Muscle layer of colon (tissue), 2 donors: Measurements from ENCODE around the gene SLC5A12.
"Not testable (repeated sequence)": the region's sequence is repeated elsewhere in the genome, so short reads cannot be mapped to it uniquely, and the experiment has no call there.

ENCODE experiments used
- H3K27ac ChIP-seq: one replicate; pipeline ENCODE4 v1.7.0; 2013; ENCODE audit warnings: low read depth, mild to moderate bottlenecking, low read length, moderate library complexity
- H3K27me3 ChIP-seq, 2 donors: one replicate each; pipeline ENCODE4 v1.7.0; 2013; ENCODE audit warnings: low read length in 2 of 2, mild to moderate bottlenecking in 2 of 2; ENCODE audit not compliant: insufficient read depth in 2 of 2, control insufficient read depth in 1 of 2
- H3K36me3 ChIP-seq: one replicate; pipeline ENCODE4 v1.7.0; 2013; ENCODE audit warnings: mild to moderate bottlenecking, low read length; ENCODE audit not compliant: insufficient read depth
- H3K4me1 ChIP-seq: one replicate; pipeline ENCODE4 v1.7.0; 2013; ENCODE audit warnings: mild to moderate bottlenecking, low read length; ENCODE audit not compliant: insufficient read depth
- H3K4me3 ChIP-seq, 2 donors: one replicate each; pipeline ENCODE4 v1.7.0; 2013; ENCODE audit warnings: low read length in 2 of 2, low read depth in 1 of 2, mild to moderate bottlenecking in 1 of 2, moderate library complexity in 1 of 2
- H3K9ac ChIP-seq: one replicate; pipeline ENCODE4 v1.7.0; 2013; ENCODE audit warnings: low read length
- H3K9me3 ChIP-seq: one replicate; pipeline ENCODE4 v1.7.0; 2013; ENCODE audit warnings: mild to moderate bottlenecking, low read length
- donor health status: abdominal sarcoma.
- donor health status: Adenocarcinoma of cecum.

SLC5A12 gene

DNA sequence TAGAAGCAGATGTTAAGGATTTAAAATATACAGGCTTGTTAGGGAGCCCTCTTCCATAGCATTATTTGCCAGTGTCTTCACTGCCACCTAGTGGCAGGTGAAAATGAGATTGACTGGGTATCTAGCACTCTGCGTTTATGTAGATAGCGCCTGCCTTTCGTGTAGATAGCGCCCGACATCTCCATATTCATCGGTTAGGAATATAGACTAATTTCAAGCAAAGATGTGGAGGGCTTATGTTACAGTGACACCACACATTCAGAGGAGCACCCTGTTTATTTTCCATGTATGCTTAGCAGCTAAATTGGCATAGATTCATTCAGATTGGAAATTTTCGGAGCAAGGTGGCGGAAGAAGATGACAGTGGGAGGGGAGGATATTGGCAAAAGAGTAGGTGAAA is 72.0 kb downstream of the SLC5A12 start:
- no peaks in the 10 kb centered on the region for H3K27me3 ChIP-seq
- no peak overlapping the region for H3K27ac ChIP-seq

DNA sequence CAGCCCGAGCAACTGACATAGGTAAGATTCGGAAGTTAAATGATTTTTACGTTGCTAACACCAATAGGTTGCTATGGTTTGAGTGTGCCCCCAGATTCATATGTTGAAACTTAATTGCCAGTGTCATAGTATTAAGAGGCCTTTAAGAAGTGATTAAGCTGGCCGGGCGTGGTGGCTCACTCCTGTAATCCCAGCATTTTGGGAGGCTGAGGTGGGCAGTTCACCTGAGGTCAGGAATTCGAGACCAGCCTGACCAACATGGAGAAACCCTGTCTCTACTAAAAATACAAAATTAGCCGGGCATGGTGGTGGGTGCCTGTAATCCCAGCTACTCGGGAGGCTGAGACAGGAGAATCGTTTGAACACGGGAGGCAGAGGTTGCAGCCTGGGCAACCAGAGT is 78.5 kb downstream of the SLC5A12 start:
- H3K36me3 ChIP-seq: not testable (repeated sequence)

More for the DNA sequence above, 72.0 kb downstream of the SLC5A12 start:
- no peaks in the 10 kb centered on the region for H3K9me3 ChIP-seq
- no peaks in the 10 kb centered on the region for H3K36me3 ChIP-seq
- no peak overlapping the region for H3K4me3 ChIP-seq
- peaks cover 4% of the 10 kb centered on the region for H3K4me1 ChIP-seq
- no peak overlapping the region for H3K9ac ChIP-seq

GRCh38 chr11:26632691-26633159 is 89.1 kb downstream of the SLC5A12 start:
- Histone ChIP-seq H3K9ac (no peak overlapping the region), H3K27ac (no peak overlapping the region), H3K4me3 (no peak overlapping the region), H3K9me3 (no peaks in the 10 kb centered on the region), H3K36me3 (no peaks in the 10 kb centered on the region), H3K27me3 (no peaks in the 10 kb centered on the region), H3K4me1 (no peaks in the 10 kb centered on the region)

More for the DNA sequence above, 78.5 kb downstream of the SLC5A12 start:
- not testable (repeated sequence) for H3K27me3 ChIP-seq, H3K27ac ChIP-seq, H3K4me3 ChIP-seq, H3K9me3 ChIP-seq, H3K9ac ChIP-seq, H3K4me1 ChIP-seq

DNA sequence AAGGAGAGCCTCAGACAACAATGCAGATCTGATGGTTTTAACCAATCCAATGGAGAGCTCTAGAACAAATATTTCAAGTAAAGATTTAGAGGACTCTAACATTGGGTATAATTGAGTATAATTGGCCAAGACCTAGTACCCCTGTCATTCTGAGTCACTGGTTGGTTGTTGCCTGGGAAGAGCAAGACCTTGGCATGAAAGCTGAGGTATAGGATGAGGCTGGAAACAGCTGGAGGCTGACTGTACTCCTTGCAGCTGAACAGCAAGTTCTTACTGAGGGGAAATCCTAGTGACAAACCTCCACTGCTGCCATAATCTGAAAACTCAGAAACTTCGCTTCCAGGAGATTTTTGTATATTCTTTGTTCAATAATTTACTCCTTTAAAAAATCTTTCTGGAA is 95.5 kb downstream of the SLC5A12 start:
- no peaks in the 10 kb centered on the region for H3K4me1 ChIP-seq
- H3K9me3 ChIP-seq: no peaks in the 10 kb centered on the region
- H3K27me3 ChIP-seq: no peaks in the 10 kb centered on the region
- H3K27ac ChIP-seq: no peak overlapping the region
- H3K4me3 ChIP-seq: no peak overlapping the region
- H3K9ac ChIP-seq: no peak overlapping the region
- H3K36me3 ChIP-seq: no peaks in the 10 kb centered on the region

- Histone ChIP-seq H3K27me3 (no peaks in the 10 kb centered on the region), H3K9ac (no peak overlapping the region), H3K9me3 (no peaks in the 10 kb centered on the region), H3K4me1 (no peaks in the 10 kb centered on the region), H3K27ac (no peak overlapping the region), H3K36me3 (no peaks in the 10 kb centered on the region), H3K4me3 (no peak overlapping the region)
Observed at GRCh38 chr11:26623076-26623659, 98.7 kb downstream of the SLC5A12 start.

DNA sequence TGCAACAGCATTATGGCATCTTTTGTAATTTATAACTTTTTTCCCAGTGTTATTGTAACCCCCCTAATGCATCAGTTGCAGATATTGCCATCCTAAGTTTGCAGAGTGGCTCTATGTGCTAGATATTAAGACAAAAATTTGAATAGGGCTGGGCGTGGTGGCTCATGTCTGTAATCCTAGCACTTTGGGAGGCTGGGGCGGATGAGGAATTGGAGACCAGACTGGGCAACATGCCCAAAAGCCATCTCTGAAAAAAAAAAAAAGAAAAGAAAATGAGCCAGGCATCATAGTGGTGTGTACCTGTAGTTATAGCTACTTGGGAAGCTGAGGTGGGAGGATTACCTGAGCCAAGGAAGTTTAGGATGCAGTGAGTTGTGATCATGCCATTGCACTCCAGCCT is 99.7 kb downstream of the SLC5A12 start:
- no peak overlapping the region for H3K4me3 ChIP-seq
- no peaks in the 10 kb centered on the region for H3K27me3 ChIP-seq
- H3K27ac ChIP-seq: no peak overlapping the region
- H3K36me3 ChIP-seq: no peaks in the 10 kb centered on the region
- H3K4me1 ChIP-seq: no peaks in the 10 kb centered on the region
- no peak overlapping the region for H3K9ac ChIP-seq
- H3K9me3 ChIP-seq: no peaks in the 10 kb centered on the region

DNA sequence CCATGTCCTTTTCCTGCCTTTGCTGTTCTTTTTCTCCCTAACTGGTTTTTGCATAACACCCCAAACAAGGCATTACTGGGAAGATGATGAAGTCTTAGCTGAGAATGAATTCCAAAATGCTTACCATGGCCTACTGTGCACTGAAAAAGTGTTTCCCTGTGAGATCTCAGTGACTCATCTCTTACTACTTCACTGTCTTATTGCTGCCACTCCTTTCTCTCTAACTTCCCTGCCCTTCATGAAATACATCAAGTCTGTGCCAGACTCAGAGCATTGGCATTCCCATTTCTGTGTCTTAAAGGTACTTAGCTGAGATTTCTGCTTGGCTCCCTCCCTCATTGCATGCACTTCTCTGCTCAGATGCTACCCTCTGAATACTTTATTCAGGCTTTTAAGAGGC is 100.7 kb downstream of the SLC5A12 start:
- H3K9me3 ChIP-seq: no peaks in the 10 kb centered on the region
- H3K27me3 ChIP-seq: no peaks in the 10 kb centered on the region
- no peaks in the 10 kb centered on the region for H3K36me3 ChIP-seq
- H3K27ac ChIP-seq: no peak overlapping the region
- H3K4me1 ChIP-seq: no peaks in the 10 kb centered on the region
- H3K4me3 ChIP-seq: no peak overlapping the region
- no peak overlapping the region for H3K9ac ChIP-seq

- no peaks in the 10 kb centered on the region for H3K36me3 ChIP-seq
- H3K9ac ChIP-seq: no peak overlapping the region
- H3K9me3 ChIP-seq: no peaks in the 10 kb centered on the region
- no peaks in the 10 kb centered on the region for H3K27me3 ChIP-seq
- H3K4me3 ChIP-seq: no peak overlapping the region
- H3K27ac ChIP-seq: no peak overlapping the region
- H3K4me1 ChIP-seq: no peaks in the 10 kb centered on the region
Observed at GRCh38 chr11:26620282-26621045, 101.4 kb downstream of the SLC5A12 start.

DNA sequence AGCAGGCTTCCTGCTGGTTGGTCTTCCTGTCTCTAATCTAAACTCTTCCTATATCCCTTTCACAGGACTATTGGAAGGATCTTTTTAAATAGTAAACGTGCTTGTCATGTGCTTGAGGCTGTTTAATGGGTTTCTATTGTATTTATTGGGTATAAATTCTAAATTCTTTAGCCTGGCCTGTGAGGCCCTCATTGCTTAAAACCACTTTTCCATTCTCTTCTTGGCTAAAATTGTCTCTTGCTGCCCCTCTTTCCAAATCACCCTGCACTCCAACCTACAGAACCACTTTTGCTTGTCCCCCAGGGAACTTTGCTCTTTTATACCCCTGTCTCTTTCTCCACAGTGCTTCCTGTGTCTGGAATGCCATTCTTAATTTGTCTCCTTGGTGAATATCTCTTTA is 103.4 kb downstream of the SLC5A12 start:
- H3K36me3 ChIP-seq: no peaks in the 10 kb centered on the region
- H3K27ac ChIP-seq: no peak overlapping the region
- no peaks in the 10 kb centered on the region for H3K4me1 ChIP-seq
- H3K9ac ChIP-seq: no peak overlapping the region
- no peaks in the 10 kb centered on the region for H3K27me3 ChIP-seq
- H3K4me3 ChIP-seq: no peak overlapping the region
- peaks cover 5% of the 10 kb centered on the region for H3K9me3 ChIP-seq
